K562 (cell line): ENCODE results near the gene VPS50. TPM values are rescaled to one million over a fixed set of nuclear protein-coding genes. Genes with fewer than 3 reads are reported as not detected.

Experiments
- ATAC-seq: fragments of 200-7000 bp; cut with Tn5 transposase; 3 replicates; pipeline ENCODE4 v1.9.1; 2020; ENCODE audit warnings: moderate library complexity
- BruUV-seq: library from RNA; stranded (reverse); fragments of 400-500 nt; replicated peaks from 2 replicates; lab custom pipeline; 2021; lab: Mats Ljungman, UMichigan
- CTCF ChIA-PET: fragments of 300-600 bp; formaldehyde crosslinking; extraction: SDS; loops from one replicate; lab custom pipeline; 2021; ENCODE audit warnings: low intra/inter-chr PET ratio; lab: Yijun Ruan, JAX
- POLR2A ChIA-PET: fragments of 300-600, 350-650 bp; sonication (Branson Sonifier 250); formaldehyde crosslinking; extraction: SDS; loops from one replicate; lab custom pipeline; 2021; ENCODE audit warnings: antibody characterized with exemption, inconsistent platforms; lab: Yijun Ruan, JAX
- DNase-seq, 4 experiments: peaks; one replicate each; pipeline versions ENCODE4 v3.0.0 to v3.0.0-alpha.2; 2011 to 2018; ENCODE audit warnings: low spot score in 3 of 4, mixed read lengths in 3 of 4; ENCODE audit errors: extremely low read depth in 1 of 4
- FAIRE-seq: peaks from 2 replicates; lab custom pipeline; 2011; peaks lifted over from hg19 to GRCh38; lab: Jason Lieb, UNC
- H2AFZ ChIP-seq: 2 replicates; pipeline ENCODE4 v1.6.0; 2011; ENCODE audit warnings: low read depth, low read length, control low read depth, inconsistent platforms
- H3K27ac ChIP-seq: fragments of 200-600 bp; 3 replicates; pipeline ENCODE4 v1.8.0; 2011; ENCODE audit warnings: low read depth, mild to moderate bottlenecking, control low read depth, inconsistent platforms, low read length, moderate library complexity, mixed read lengths; ENCODE audit errors: extremely low read depth
- H3K27me3 ChIP-seq, 2 experiments: fragments of 300-600 bp in 1 of 2; 2 replicates in 1 of 2; 3 replicates in 1 of 2; pipeline versions ENCODE4 v1.6.0 to v1.8.0; 2011; ENCODE audit warnings: inconsistent platforms in 2 of 2, low read length in 2 of 2, mild to moderate bottlenecking in 1 of 2, mixed read lengths in 1 of 2, moderate library complexity in 1 of 2; ENCODE audit not compliant: control insufficient read depth in 2 of 2, insufficient read depth in 2 of 2
- H3K36me3 ChIP-seq: fragments of 300-600 bp; 3 replicates; pipeline ENCODE4 v1.8.0; 2011; ENCODE audit warnings: mild to moderate bottlenecking, low read length, inconsistent platforms; ENCODE audit not compliant: control insufficient read depth, insufficient read depth
- H3K4me1 ChIP-seq, 2 experiments: fragments of 200-600 bp in 1 of 2; replicated peaks in 1 of 2; 2 replicates in 1 of 2; 3 replicates in 1 of 2; pipeline versions ENCODE4 v1.5.1 to v1.8.0; 2011; ENCODE audit warnings: inconsistent platforms in 2 of 2, low read length in 2 of 2, mild to moderate bottlenecking in 1 of 2, mixed read lengths in 1 of 2, moderate library complexity in 1 of 2; ENCODE audit not compliant: control insufficient read depth in 2 of 2, insufficient read depth in 2 of 2
- H3K4me2 ChIP-seq: 2 replicates; pipeline ENCODE4 v1.6.1; 2011; ENCODE audit warnings: low read length, control low read depth, inconsistent platforms, mixed read lengths; ENCODE audit not compliant: insufficient read depth
- H3K4me3 ChIP-seq: fragments of 200-600 bp; sonication (generic), shearing (Covaris generic); 2 replicates; pipeline ENCODE4 v1.5.1; 2016; ENCODE audit warnings: control low read depth, inconsistent platforms
- H3K79me2 ChIP-seq: fragments of 200-600 bp; 3 replicates; pipeline ENCODE4 v1.8.0; 2011; ENCODE audit warnings: low read length, inconsistent platforms; ENCODE audit not compliant: control insufficient read depth, insufficient read depth
- H3K9ac ChIP-seq, 2 experiments: 2 replicates each; pipeline versions ENCODE4 v1.6.0 to v1.6.1; 2011; ENCODE audit warnings: low read depth in 2 of 2, low read length in 2 of 2, control low read depth in 1 of 2, inconsistent platforms in 1 of 2, mild to moderate bottlenecking in 1 of 2, mixed read lengths in 1 of 2; ENCODE audit not compliant: insufficient read depth in 1 of 2
- H3K9me1 ChIP-seq: one replicate; pipeline ENCODE4 v1.6.0; 2011; ENCODE audit warnings: inconsistent platforms, mild to moderate bottlenecking, low read length, moderate library complexity; ENCODE audit not compliant: control insufficient read depth, insufficient read depth
- H3K9me3 ChIP-seq: replicated peaks from 2 replicates; pipeline ENCODE4 v1.5.1; 2011; ENCODE audit warnings: low read depth, low read length, inconsistent platforms; ENCODE audit not compliant: control insufficient read depth, insufficient read depth
- H4K20me1 ChIP-seq: replicated peaks from 2 replicates; pipeline ENCODE4 v1.6.1; 2011; ENCODE audit warnings: low read length, inconsistent platforms, mixed read lengths; ENCODE audit not compliant: control insufficient read depth, insufficient read depth
- ELK1 ChIP-seq: sonication (generic); formaldehyde crosslinking; IDR thresholded peaks from 2 replicates; pipeline ENCODE4 v1.8.1; 2022; ENCODE audit warnings: missing genetic modification reagents
- FOS ChIP-seq: IDR thresholded peaks from 3 replicates; pipeline ENCODE4 v1.6.1; 2011; ENCODE audit not compliant: insufficient read length; ENCODE audit errors: extremely low read depth
- MYC ChIP-seq, 2 experiments: fragments of 250-450 bp in 1 of 2; sonication (Bioruptor Pico) in 1 of 2; IDR thresholded peaks; 2 replicates each; pipeline versions ENCODE4 v1.5.1 to v1.6.1; 2012 to 2021; ENCODE audit warnings: low read depth in 2 of 2, borderline replicate concordance in 1 of 2, improper control_type of control experiment in 1 of 2, low read length in 1 of 2, mild to moderate bottlenecking in 1 of 2, moderate library complexity in 1 of 2
- OTX1 ChIP-seq: fragments of 450-650 bp; formaldehyde crosslinking; IDR thresholded peaks from 2 replicates; pipeline ENCODE4 v1.4.0; 2022; ENCODE audit warnings: mild to moderate bottlenecking
- PHB ChIP-seq: fragments of 250-450 bp; sonication (Bioruptor Pico); IDR thresholded peaks from 2 replicates; pipeline ENCODE4 v1.5.0; 2021
- PURB ChIP-seq: sonication (generic); formaldehyde crosslinking; IDR thresholded peaks from 2 replicates; pipeline ENCODE4 v1.9.0; 2021; ENCODE audit warnings: low read depth, mild to moderate bottlenecking, missing genetic modification reagents
- RFX1 ChIP-seq: fragments of 450-650 bp; IDR thresholded peaks from 2 replicates; pipeline ENCODE4 v1.6.1; 2016; ENCODE audit warnings: mild to moderate bottlenecking, moderate library complexity
- ZBED1 ChIP-seq: IDR thresholded peaks from 2 replicates; pipeline ENCODE4 v1.6.1; 2014
- ZFP91 ChIP-seq: sonication (generic); formaldehyde crosslinking; IDR thresholded peaks from 2 replicates; pipeline ENCODE4 v1.8.0; 2022; ENCODE audit warnings: mild to moderate bottlenecking, missing genetic modification reagents
- ZNF146 ChIP-seq: IDR thresholded peaks from one replicate; pipeline ENCODE4 v1.6.1; 2018; ENCODE audit warnings: missing compliant biosample characterization; ENCODE audit not compliant: unreplicated experiment
- ZNF165 ChIP-seq: fragments of 250-450 bp; sonication (Bioruptor Pico); IDR thresholded peaks from 2 replicates; pipeline ENCODE4 v1.4.0; 2020; ENCODE audit warnings: borderline replicate concordance
- ZNF24 ChIP-seq: fragments of 450-650 bp; IDR thresholded peaks from 2 replicates; pipeline ENCODE4 v1.6.1; 2016
- ZNF408 ChIP-seq: fragments of 250-450 bp; sonication (Bioruptor Pico); IDR thresholded peaks from 2 replicates; pipeline ENCODE4 v1.4.0; 2020; ENCODE audit warnings: low read depth, mild to moderate bottlenecking, moderate library complexity
- WGBS: fragments of 100-300 bp; shearing (Covaris generic); methylation state at CpG from one replicate; pipeline ENCODE4 v1.1.6; 2016; ENCODE audit warnings: low coverage, mixed read lengths; ENCODE audit not compliant: insufficient coverage; ENCODE audit errors: missing lambda C conversion rate; 5-methylcytosine and 5-hydroxymethylcytosine counted together
- in situ Hi-C: fragments of 300-500 bp; cut with MboI; formaldehyde crosslinking; loops from 4 replicates; pipeline ENCODE4 v1.15.0; 2018; ENCODE audit warnings: inconsistent platforms, mixed read lengths
- intact Hi-C: fragments of 100-400 bp; cut with micrococcal nuclease; formaldehyde crosslinking; loops from 2 replicates; pipeline ENCODE4 v1.14.2; 2022
- polyA plus RNA-seq, 8 experiments: library from polyadenylated mRNA; depleted of rRNA in 4 of 8; stranded (reverse) in 5 of 8; unstranded in 3 of 8; fragments of >200 nt; fragmentation: Nextera tagmentation in 2 of 8; fragmentation: Illumina TruSeq in 1 of 8; extraction: Ambion mirVana in 2 of 8; extraction: Trizol in 1 of 8; gene quantifications; 2 replicates each; pipeline versions ENCODE4 v1.2.1 to v1.2.3, GENCODE V29; 2011 to 2014; ENCODE audit warnings: inconsistent platforms in 1 of 8, missing spikeins in 1 of 8
- total RNA-seq, 7 experiments: library from RNA; depleted of rRNA in 6 of 7; stranded (reverse); fragments of >200 nt in 6 of 7; fragmentation: Illumina TruSeq in 2 of 7; extraction: Trizol in 2 of 7; gene quantifications; 2 replicates each; pipeline versions ENCODE4 v1.2.1 to v1.2.3, GENCODE V29; 2011 to 2021; ENCODE audit warnings: low replicate concordance in 1 of 7
- TF ChIP-seq, protein P1 (sequence below): fragments of 250-450 bp; sonication (Bioruptor Pico); IDR thresholded peaks from 2 replicates; pipeline ENCODE4 v1.8.0; 2021; ENCODE audit warnings: moderate library complexity, mild to moderate bottlenecking, inconsistent platforms

VPS50 gene
- total and polyA plus RNA-seq, 9 of the 15 experiments (the other 6 are each of a cell fraction or from before 2014, with no cell fraction given), result 10.5 to 29.4 (median 15.8) TPM

DNA sequence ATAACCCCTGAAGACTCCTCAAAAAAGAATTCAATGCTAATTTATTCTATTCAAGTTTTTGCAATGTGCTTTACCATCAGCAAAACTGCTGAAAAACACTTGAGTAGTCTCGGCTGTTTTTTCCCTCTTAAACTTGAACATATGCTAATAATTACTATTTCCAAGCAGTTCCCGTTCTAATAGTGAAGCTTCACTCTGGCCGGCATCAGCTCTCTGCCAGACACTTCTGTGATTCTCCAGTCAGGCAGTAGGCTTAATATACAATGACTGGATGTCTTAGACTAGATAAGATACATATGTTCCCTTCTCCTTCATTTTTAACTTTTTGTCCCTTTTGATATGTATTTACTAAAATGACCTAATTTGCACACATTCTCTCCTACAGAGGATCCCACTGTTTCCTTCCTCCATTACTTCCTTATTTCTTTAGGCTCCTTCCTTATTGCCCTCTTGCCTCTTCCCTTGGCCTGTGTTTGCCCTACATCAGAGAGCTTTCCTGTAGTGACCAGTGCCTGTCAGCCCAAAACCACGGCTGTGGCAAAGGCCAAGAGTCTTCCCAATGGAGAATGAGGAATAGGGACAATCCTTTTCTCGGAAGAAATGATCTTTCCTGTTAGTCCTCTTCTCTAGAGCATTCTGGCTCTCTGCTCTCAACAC is 29.4 kb upstream of the VPS50 start:
- CTCF ChIA-PET, result interaction anchor here (0.6 to 0.7 kb wide), 2 partner anchors 512 to 744 kb away, joined by 3 read pairs; no protein-coding TSS in a partner anchor
- intact Hi-C loops, result no loop called here
- no peak for FAIRE-seq
- Histone ChIP-seq H3K9ac (no peak overlapping the region), H4K20me1 (no peaks in the 10 kb centered on the region), H3K27ac (no peak overlapping the region), H3K9me3 (no peaks in the 10 kb centered on the region), H3K4me1 (no peaks in the 10 kb centered on the region), H3K36me3 (no peaks in the 10 kb centered on the region), H3K9me1 (no peaks in the 10 kb centered on the region), H2AFZ (no peak overlapping the region), H3K79me2 (no peaks in the 10 kb centered on the region), H3K4me2 (no peak overlapping the region), H3K4me3 (no peak overlapping the region), H3K27me3 (no peaks in the 10 kb centered on the region; a peak in 1 of 5 replicates)
- DNase-seq, result no peak
- POLR2A ChIA-PET, result no interaction called here
- TF ChIP-seq MYC (IDR thresholded peaks at IDR 0.05; ENCODE audit: low read depth, low read length) (no peak), MYC (CRISPR knock-in tag; IDR thresholded peaks at IDR 0.05; ENCODE audit: borderline replicate concordance, low read depth) (no peak), RFX1 (no peak), ZNF146 (CRISPR knock-in tag) (no peak), FOS (no peak), ZBED1 (no peak), ZNF408 (no peak), PURB (no peak), ZFP91 (CRISPR knock-in tag) (no peak), PHB (CRISPR knock-in tag) (no peak), ZNF24 (no peak), OTX1 (CRISPR knock-in tag) (no peak), ZNF165 (CRISPR knock-in tag) (no peak), ELK1 (CRISPR knock-in tag) (no peak)
- TF ChIP-seq, protein P1, sequence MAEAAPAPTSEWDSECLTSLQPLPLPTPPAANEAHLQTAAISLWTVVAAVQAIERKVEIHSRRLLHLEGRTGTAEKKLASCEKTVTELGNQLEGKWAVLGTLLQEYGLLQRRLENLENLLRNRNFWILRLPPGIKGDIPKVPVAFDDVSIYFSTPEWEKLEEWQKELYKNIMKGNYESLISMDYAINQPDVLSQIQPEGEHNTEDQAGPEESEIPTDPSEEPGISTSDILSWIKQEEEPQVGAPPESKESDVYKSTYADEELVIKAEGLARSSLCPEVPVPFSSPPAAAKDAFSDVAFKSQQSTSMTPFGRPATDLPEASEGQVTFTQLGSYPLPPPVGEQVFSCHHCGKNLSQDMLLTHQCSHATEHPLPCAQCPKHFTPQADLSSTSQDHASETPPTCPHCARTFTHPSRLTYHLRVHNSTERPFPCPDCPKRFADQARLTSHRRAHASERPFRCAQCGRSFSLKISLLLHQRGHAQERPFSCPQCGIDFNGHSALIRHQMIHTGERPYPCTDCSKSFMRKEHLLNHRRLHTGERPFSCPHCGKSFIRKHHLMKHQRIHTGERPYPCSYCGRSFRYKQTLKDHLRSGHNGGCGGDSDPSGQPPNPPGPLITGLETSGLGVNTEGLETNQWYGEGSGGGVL, result no peak
- no TSS peak for BruUV-seq
- peak; percentile 38; the same call in 1 of the 3 replicates for ATAC-seq
- WGBS, result 3% methylated on average over 5 of the region's 5 CpGs
- in situ Hi-C loops, result no loop called here
